HS-5 (cell line): ENCODE measurements around the gene BAIAP2L2.

Experiments
- DNase-seq: peaks from one replicate; pipeline ENCODE4 v3.0.0-alpha.2; 2012; ENCODE audit warnings: low read depth

The BAIAP2L2 gene

GRCh38 chr22:38068641-38069371, 41.7 kb downstream of the BAIAP2L2 start:
- no peak for DNase-seq

GRCh38 chr22:38067761-38068360, 42.6 kb downstream of the BAIAP2L2 start:
- DNase-seq, result no peak

GRCh38 chr22:38067028-38067415, 43.5 kb downstream of the BAIAP2L2 start:
- DNase-seq, result no peak

GRCh38 chr22:38066381-38067027, 44.0 kb downstream of the BAIAP2L2 start:
- DNase-seq, result no peak

- no peak for DNase-seq
These were observed 44.9 kb downstream of the BAIAP2L2 start for GRCh38 chr22:38065539-38065938.

- DNase-seq, result no peak
These were observed 47.7 kb downstream of the BAIAP2L2 start for GRCh38 chr22:38062791-38063190.

- peak; percentile 58 for DNase-seq
These were observed 53.3 kb downstream of the BAIAP2L2 start, which contains the start of gene PICK1 for GRCh38 chr22:38056969-38057891. PICK1 (plus strand) TSS chr22:38057404; CDS start chr22:38057810, 406 bp downstream.

GRCh38 chr22:38051900-38052862, 58.3 kb downstream of the BAIAP2L2 start:
- DNase-seq, result peak; percentile 29

- DNase-seq, result no peak
These were observed 59.2 kb downstream of the BAIAP2L2 start for GRCh38 chr22:38051261-38051660.

GRCh38 chr22:38050720-38051119, 59.8 kb downstream of the BAIAP2L2 start:
- no peak for DNase-seq

- no peak for DNase-seq
These were observed 60.5 kb downstream of the BAIAP2L2 start for GRCh38 chr22:38049812-38050619.

- no peak for DNase-seq
These were observed 64.3 kb downstream of the BAIAP2L2 start for GRCh38 chr22:38046070-38046748.

- DNase-seq, result no peak
These were observed 67.1 kb downstream of the BAIAP2L2 start for GRCh38 chr22:38043151-38044039.

- no peak for DNase-seq
These were observed 68.0 kb downstream of the BAIAP2L2 start for GRCh38 chr22:38042488-38042790.

- DNase-seq, result no peak
These were observed 68.6 kb downstream of the BAIAP2L2 start for GRCh38 chr22:38041760-38042487.

GRCh38 chr22:38040953-38041759, 69.3 kb downstream of the BAIAP2L2 start:
- no peak for DNase-seq
